HG03097 (cell line): ENCODE results near the gene CTSO.
"Not testable (repeated sequence)": the region's sequence is repeated elsewhere in the genome, so short reads cannot be mapped to it uniquely, and the experiment has no call there.

Source experiments
- ATAC-seq: cut with Tn5 transposase; IDR thresholded peaks from one replicate; pipeline ENCODE4 v1.9.1; 2021; ENCODE audit not compliant: unreplicated experiment, low FRiP score

Gene CTSO

DNA sequence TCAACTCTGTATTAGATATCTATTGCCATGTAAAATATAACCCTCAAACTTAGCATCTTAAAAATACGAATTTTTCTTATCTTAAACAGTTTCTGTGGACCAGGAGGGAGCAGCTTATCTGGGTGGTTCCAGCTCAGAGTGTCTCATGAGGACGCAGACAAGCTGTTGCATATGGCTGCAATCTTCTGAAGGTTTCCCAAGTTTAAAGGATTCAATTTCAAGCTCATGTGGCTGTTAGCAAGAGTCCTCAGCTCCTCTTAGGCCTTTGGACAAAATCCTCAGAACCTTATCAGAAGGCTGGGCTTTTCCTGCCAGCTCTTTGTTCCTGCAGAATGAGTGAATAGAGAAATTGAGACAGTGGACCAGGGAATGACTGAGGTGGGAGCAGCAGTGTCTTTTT lies 2.8 kb upstream of the CTSO start:
- no peak for ATAC-seq

DNA sequence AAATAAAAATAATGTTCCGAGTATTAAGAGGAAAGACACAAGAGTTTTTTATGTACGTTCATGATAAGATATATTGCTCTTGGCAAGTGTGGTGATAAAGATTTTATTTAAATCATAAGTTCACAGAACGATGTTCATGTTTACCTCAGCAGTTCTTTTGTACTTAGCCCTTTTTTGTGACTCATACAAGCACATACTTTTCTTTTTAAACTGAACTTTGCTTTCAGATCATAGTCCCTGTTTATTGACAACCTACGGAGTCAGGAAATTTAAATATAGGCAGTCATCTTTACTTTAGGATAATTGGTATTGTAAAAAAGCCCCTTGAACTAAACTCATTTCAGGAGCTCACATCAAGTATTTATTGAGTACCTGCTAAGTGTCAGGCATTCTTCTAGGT lies 1.3 kb upstream of the CTSO start:
- ATAC-seq: no peak

DNA sequence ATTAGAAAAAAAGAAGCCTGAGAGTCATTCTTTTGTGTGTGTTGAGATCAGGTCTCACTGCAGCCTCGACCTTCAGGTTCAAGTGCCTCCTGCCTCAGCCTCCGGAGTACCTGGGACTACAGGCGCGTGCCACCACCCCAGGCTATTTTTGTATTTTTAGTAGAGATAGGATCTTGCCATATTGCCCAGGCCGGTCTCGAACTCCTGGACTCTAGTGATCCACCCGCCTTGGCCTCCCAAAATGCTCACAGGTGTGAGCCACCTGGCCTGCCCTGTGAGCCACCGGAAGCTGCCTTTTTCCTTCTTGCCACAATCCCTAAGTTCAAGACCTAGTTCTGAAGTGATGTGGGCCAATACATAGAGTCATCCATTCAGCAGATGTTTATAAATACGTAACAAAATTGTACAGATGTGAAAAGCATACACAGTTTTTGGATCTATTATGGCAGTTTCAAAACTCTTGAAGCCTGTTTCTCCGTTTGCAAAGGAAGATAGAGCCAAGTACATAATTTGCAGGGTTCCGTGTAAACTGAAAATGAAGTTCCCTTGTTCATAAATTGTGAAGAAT lies 536 bp upstream of the CTSO start:
- no peak for ATAC-seq

DNA sequence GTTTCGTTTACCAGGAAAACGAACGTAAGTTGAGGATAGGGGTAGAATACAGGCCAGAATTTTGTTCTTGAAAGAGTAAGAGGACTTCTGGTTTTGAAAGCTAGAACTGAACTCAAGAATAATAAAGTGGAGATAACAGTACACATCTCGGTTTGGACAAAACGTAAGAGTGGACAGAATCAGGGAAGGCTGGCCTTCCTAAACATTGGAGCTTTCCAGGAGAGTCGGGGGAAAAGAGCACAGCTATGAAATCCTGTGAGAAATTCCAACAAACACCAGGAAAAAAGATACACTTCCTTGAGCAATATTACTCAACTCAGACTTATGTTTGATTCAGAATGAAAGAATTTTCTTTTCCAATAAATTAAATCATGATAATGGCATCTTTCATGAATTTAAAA lies 1.2 kb downstream of the CTSO start:
- no peak for ATAC-seq

DNA sequence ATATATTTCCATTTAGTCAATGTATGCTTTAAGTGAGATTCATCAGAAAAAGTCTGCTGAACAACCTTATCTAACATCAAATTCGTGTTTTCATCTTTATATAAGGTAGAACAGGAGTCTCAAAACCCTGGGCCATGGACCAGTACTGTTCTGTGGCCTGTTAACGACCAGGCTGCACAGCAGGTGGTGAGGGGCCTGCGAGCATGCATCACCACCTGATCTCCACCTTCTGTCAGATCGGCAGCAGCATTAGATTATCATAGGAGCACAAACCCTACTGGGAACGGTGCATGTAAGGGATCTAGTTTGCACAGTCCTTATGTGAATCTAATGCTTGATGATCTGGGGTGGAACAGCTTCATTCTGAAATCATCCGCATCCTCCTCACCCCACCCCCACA lies 3.2 kb downstream of the CTSO start:
- no peak for ATAC-seq

DNA sequence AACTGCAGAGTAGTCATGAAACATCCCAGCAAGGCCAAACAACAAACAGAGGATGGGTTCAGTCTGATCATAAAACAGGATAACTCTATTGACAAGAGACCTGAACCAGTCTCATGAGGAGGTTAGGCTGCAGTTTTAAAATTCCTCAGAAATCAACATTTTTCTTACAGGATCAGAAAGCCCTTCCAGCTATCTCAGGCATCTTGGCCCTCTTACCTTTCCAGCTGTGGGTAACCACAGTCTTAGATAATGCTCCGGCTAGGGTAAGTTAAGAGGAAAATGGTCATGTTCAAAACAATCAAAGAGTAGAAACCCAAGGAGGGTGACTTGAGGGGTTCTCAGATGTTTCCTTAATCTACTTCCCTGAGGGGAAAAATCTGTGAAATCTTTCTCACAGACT lies 5.1 kb downstream of the CTSO start:
- no peak for ATAC-seq

DNA sequence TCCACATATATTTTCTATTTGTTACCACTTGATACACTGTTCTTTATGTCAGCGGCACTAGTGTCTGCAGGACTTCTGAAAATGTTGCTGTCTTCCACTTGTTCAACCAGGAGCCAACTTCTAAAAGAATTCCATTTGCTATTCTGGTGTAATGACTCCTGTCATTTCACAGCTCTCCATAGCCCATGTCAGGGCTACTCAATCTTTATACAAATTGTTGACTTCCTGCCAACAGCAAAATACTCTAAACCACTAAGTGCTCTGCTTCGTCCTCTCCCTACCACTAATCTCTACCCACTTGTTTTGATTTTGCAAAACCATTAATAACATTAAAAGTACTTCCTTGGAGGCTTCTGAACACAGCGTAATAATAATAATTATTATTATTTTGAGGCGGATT lies 7.2 kb downstream of the CTSO start:
- no peak for ATAC-seq

DNA sequence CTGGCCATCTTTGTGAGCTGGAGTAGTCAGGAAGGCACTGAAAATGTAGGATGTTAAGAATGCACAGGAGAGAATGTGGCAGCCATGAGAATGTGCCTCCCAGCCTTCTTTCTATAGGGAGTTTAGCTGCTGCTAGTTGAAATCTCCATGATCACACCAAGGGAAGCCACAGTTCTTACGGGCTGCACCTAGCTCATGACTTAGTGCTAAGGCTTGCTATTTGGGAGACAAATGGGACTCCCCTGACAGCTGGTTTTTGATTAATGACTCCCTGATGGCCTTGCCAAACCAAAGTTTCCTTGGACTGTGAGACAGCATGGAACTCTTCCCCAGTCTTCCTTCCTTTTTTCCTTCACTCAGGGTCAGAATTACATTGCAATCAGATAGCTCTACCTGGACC lies 9.2 kb downstream of the CTSO start:
- no peak for ATAC-seq

DNA sequence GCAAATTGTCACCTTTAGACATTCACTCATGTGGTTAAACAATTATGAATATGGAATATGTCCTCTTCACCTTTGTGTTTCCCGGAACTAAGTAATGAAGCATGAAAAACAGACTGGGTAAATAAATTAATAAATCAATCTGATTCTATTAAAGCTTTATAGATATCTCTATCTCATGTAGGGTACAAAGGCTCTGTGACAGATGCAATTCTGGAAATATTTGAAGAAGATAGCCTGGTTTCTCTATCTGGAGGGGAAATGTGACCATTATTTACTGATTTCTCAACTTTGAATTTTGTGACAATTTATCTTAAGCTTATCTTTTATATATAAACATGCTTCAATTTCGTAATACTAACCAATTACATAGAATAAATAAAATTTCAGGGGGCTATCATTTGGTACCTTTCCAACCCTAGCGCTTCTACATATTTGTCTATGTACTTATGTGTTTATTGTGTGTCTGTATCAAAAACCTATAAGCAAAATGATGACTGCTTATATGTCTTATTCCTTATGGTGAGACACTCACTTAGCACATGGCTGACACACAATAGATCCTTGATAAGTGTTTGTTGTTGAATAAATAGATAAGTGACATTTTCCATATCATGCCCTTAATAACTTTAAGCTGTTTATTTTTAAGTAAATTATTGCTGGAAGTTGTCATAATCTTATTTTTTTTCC lies 9.9 kb downstream of the CTSO start:
- no peak for ATAC-seq

DNA sequence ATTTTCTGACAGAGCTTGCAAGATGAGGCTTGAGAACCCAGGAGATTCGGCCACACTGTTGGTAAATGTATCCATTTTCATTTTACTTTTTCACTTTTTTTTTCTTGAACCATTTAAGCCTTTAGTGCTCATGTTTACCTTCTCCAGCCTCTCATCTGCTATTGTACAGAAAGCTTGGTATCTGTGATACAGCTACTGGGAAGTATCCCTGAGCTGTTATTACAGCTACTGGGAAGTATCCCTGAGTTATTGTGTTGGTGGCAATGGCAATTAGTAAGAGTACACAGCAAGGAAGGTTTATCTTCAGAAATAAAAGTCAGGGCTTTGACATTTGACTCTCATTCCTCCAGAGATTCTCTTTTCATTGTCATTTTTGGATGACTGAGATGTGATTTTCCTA lies 11.8 kb downstream of the CTSO start:
- ATAC-seq: no peak

DNA sequence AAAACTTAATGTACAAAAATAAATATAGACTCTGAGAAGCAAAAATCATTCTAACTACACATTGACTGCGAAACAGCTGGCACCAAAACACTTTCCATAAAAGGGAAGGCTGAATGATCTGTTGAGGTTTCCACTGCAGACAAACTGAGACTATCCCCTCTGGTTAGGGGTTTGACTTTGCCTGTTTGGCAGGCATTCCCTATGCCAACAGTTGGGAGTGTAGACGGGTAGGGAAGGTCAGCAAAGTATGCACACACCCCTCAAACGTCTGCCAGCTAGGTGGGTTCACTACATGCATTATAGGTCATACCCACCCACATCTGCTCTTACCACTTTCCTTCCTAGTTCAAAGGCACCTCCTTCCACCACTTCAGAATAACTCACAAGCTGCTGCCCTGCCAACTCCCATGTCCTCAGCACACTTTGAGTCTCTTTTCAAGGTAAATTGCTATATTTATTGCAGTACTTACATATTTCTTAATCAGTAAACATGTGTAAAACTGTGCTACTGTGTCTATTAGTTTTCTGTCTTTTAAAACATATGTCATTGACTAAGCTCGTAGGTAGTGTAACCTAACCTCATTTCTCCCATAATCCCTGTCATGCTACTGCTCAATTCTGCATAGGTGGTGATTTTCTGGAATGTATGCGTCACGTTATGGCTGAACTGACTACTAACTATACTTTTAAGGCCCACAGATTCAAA lies 12.4 kb downstream of the CTSO start:
- no peak for ATAC-seq

DNA sequence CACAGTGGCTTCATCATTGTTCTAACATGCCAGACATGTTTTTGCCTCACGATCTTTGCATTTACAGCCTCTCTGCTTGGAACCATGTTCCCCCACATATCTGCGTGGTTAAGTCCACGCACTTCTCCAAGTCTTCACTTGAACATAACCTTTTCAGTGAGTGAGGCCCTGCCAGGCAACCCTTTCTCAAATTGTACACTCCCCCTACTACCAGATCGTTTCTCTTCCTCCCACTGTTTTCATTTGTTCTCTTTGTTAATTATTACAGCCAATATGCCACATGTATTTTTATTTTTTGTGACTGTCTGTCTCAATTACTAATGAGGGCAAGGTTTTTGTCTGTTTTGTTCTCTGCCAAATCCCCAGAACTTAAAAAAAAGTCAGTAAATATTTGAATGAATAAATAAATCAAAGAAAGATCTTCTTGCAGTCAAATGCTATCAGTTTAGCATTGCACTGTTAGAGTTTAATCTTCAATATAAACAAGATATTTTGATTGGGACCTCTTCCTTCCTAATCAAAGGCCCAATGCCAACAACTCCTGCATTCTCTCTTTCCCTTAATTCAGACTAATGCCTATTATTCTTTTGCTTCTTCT lies 18.2 kb downstream of the CTSO start:
- no peak for ATAC-seq

DNA sequence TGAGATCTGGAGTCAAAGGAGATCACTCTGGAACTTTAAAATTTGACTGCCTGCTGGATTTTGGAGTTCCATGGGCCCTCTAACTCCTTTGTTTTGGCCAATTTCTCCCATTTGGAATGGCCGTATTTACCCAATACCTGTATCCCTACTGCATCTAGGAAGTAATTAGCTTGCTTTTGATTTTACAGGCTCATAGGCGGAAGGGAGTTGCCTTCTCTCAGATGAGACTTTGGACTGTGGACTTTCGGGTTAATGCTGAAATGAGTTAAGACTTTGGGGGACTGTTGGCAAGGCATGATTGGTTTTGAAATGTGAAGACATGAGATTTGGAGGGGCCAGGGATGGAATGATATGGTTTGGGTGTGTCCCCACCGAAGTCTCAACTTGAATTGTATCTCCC lies 19.0 kb downstream of the CTSO start:
- ATAC-seq: not testable (repeated sequence)

DNA sequence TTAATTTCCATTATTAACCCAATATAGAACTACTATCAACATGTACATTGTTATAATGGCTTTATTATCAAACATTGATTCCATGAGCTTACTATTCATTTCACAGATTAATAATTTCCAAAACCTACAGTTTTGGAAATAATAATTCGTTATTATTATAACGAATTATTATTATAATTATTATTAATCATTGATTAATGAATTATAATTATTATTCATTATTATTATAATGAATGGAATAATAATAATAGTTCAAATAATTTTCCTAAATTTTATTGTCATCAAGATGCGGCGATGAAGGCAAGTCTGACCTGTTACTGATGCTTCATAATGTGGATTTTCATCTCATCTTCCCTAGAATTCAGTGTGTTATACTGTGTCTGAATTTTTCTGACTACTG lies 22.0 kb downstream of the CTSO start:
- ATAC-seq: no peak

DNA sequence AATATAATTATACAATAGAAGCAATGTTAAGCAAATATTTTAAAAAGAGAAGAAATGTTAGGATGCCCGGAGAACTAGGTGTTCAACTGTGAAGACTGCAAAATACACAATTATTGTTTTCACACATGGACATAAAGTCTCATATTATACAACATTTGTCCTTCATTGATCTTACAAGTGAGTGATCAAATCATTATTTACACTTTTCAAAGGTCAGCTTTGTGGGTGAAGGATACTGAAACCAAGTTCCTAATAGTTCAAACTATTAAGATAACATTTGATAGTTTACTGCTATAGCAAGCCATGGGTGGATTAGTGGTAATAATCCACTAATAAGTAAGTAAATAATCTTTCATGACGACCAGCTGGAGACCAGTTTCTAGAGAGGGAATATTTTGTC lies 23.3 kb downstream of the CTSO start:
- ATAC-seq: no peak

DNA sequence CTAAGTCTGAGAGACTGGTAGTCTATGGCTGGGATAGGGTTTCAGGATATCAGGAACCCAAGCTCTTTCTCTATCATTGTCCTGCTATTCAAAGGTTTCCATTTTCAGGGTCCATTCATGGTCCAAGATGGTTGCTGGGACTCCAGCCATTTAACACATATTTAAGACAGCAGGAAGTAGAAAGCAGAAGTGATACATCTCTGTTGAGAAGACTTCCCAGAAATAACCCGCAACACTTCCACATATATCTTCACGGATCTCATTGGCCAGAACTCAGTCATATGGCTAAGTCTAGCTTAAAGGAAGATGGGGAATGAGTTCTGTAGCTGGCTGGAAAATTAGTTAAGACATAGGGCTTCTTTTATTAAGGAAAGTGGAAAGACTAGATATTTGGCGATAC lies 23.8 kb downstream of the CTSO start:
- ATAC-seq: no peak

DNA sequence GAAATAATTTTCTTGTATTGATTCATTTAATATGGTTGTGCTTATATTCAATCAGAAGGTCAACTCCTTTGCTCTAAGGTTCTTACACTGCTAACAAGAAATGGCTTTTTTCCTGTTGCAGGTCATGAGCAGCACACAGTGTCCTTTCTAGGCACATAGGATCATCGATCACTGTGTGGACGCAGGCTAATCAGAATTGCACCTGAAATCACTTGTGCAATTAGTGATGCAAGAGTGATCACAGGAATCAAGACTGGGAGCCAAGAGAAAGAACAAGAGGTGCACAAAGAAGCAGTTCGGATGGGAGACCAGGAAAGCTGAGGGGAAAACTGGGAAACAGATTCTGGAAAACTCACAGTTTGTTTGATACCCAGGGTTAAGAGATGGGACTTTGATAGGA lies 29.0 kb downstream of the CTSO start:
- ATAC-seq: no peak

DNA sequence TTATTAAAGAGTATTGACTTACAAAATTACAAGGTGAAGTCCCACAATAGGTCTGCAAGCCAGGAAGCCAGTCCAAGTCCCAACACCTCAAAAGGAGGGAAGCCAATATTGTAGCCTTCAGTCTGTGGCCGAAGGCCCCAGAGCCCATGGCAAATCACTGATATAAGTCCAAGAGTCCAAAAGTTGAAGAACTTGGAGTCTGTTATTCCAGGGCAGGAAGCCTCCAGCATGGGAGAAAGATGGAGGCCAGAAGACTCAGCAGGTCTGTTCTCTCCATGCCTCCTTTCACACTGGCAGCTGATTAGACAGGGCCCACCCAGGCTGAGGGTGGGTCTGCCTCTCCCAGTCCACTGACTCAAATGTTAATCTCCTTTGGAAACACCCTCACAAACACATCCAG lies 32.1 kb downstream of the CTSO start:
- no peak for ATAC-seq

DNA sequence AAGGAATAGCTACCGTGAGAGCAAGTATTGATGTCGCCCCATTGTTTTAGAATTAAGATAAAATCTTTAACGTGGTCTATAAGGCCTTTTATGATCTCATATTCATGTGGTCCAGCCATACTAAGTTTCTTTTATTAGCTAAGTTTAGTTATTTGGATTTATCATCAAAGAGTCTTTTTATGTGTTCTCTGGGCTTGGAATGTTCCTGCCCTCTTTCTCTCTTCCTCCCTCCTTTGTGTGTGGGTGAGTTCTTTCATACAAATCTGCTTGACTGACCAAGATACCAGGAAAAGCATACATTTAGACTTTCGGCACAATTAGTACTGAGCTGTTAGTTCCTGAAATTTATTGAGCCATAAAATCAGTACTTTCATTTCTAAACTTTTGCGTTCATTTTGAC lies 38.9 kb downstream of the CTSO start:
- ATAC-seq: no peak

DNA sequence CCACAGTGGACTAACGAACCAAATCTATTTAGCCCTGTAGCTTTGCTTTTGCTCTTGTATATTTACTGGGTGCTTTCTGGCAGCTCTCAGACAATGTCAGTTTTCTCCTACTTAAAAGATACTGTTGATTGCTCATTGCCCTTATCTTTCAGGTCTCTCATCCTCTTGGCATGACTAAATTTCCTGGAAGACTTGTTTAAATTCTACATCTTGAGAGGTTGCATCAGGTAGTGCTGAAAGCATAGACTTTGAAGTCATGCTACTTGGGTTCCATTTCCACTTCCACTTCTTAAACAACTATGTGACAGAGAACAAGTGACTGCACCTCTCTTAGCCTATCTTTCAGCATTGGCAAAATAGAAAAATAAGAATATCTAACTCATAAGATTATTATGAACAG lies 41.8 kb downstream of the CTSO start:
- no peak for ATAC-seq

DNA sequence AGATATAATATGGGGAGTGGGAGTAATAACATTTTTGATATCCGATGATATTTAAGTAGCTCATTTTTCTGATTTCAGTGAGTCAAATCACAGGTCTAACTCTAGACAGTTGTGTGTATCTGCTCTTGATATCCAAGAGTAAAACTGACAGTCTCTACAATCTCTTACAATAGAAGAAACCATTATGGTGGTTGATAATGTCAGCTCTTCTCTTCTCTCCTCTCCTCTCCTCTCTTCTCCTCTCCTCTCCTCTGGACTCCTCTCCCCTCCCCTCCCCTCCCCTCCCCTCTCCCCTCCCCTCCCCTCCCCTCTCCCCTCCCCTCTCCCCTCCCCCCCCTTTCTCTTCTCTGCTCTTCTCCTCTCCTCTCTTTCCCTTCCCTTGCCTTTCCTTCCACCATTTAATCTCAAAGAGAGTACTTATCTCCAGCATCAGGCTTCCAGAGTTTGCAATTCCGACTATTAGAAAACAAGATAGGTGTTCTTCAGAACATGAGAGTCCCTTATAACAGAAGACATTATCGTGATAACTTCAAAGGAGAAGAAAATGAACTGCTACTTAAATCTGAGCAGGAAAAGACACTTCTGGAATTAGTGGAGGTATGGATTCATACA lies 43.9 kb downstream of the CTSO start:
- no peak for ATAC-seq
